ENCODE data around the gene CAMP.

The CAMP gene

DNA sequence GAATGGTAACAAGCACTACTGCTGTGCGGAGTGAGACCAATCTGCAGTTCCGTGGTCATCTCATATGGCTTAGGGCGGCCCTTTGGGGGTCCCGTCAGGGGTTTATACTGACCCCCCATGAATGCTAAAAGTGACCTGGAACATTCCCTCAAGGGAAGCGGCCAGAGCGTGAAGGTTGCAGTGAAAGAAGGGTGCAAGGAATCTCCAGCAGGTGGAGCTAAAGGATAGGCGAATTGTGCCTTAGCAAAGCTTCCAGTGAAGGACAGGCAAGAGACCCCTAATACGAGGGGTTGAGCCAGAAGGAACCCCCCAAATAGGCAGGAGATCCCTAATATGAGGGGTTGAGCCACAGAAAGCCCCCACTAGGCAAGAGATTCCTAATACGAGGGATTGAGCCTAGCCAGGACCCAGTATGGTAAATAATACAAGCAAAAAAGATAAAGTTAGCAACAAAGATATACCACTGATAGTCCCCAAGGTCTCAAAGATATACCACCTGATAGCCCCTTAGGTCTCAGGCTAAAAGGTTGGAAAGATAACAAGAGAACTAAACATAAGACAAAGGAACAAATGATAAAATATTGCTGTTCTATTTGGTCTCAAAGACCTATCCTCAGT lies 50.4 kb downstream of the CAMP start:
- no peaks in the 10 kb centered on the region for H3K27me3 ChIP-seq (ENCODE audit: insufficient read depth, poor library complexity, severe bottlenecking)
- peak; percentile 35 to 61 for DNase-seq (ENCODE audit: low read depth in 1 of 2, low spot score in 1 of 2)
- H3K4me3 ChIP-seq (replicated peaks; ENCODE audit: insufficient read depth, low read length) = no peak overlapping the region
- no peak overlapping the region for H3K27ac ChIP-seq (replicated peaks)
- no peak for TF ChIP-seq REST (IDR thresholded peaks at IDR 0.05; ENCODE audit: insufficient replicate concordance, low read depth)
- TF ChIP-seq CTCF (IDR thresholded peaks at IDR 0.05; ENCODE audit: insufficient read depth, low read length) = peak; percentile 60
- TF ChIP-seq SPI1 (IDR thresholded peaks at IDR 0.05; ENCODE audit: borderline replicate concordance, low read depth) = no peak

GRCh38 chr3:48274452-48274851 lies 51.2 kb downstream of the CAMP start:
- H3K27ac ChIP-seq (replicated peaks) = no peak overlapping the region
- DNase-seq (ENCODE audit: low read depth in 1 of 2, low spot score in 1 of 2) = no peak
- H3K27me3 ChIP-seq (ENCODE audit: insufficient read depth, poor library complexity, severe bottlenecking) = no peaks in the 10 kb centered on the region
- TF ChIP-seq POLR2AphosphoS5 (IDR thresholded peaks at IDR 0.05; ENCODE audit: low read depth) = no peak
- no peak for TF ChIP-seq GABPA (IDR thresholded peaks at IDR 0.05; ENCODE audit: low read depth)
- no peak for TF ChIP-seq CTCF (IDR thresholded peaks at IDR 0.05; ENCODE audit: insufficient read depth, low read length)
- TF ChIP-seq REST (IDR thresholded peaks at IDR 0.05; ENCODE audit: insufficient replicate concordance, low read depth) = no peak
- TF ChIP-seq SPI1 (IDR thresholded peaks at IDR 0.05; ENCODE audit: borderline replicate concordance, low read depth) = no peak
- H3K4me3 ChIP-seq (replicated peaks; ENCODE audit: insufficient read depth, low read length) = no peak overlapping the region

Small RNA genes lying within 50 kb of the gene (microRNA-seq; reads per million reads assigned to microRNA genes)
- 1.8 reads per million for gene MIR4443

All from HL-60 (cell line).